Uterus (tissue), 4 donors: ENCODE data around the gene PEAK1. TPM values are rescaled to one million over a fixed set of nuclear protein-coding genes. Genes with fewer than 3 reads are reported as not detected.

Experiments used
- DNase-seq, 2 donors: peaks; one replicate each; pipeline ENCODE4 v3.0.0-alpha.2; 2019 to 2020
- H3K27ac ChIP-seq, 2 donors: fragments of 200-600 bp; sonication (generic); 1 replicate in 1 of 2; 2 replicates in 1 of 2; pipeline ENCODE4 v1.5.1; 2016 to 2018
- H3K27me3 ChIP-seq, 2 donors: fragments of 200-600 bp; sonication (generic); one replicate each; pipeline ENCODE4 v1.5.1; 2018 to 2019; ENCODE audit warnings: control low read depth in 1 of 2
- H3K36me3 ChIP-seq, 2 donors: fragments of 200-600 bp; sonication (generic); one replicate each; pipeline ENCODE4 v1.5.1; 2019; ENCODE audit warnings: control low read depth in 1 of 2
- H3K4me1 ChIP-seq, 2 donors: fragments of 200-600 bp; sonication (generic); one replicate each; pipeline ENCODE4 v1.5.1; 2018 to 2019; ENCODE audit warnings: control low read depth in 1 of 2
- H3K4me3 ChIP-seq, 2 donors: fragments of 200-600 bp; sonication (generic); 1 replicate in 1 of 2; 2 replicates in 1 of 2; pipeline ENCODE4 v1.5.1; 2018 to 2019; ENCODE audit warnings: mild to moderate bottlenecking in 1 of 2
- H3K9me3 ChIP-seq, 2 donors: fragments of 200-600 bp; sonication (generic); one replicate each; pipeline ENCODE4 v1.5.1; 2019; ENCODE audit warnings: control low read depth in 1 of 2
- POLR2A ChIP-seq, 2 donors: fragments of 450-650 bp; IDR thresholded peaks; one replicate each; pipeline ENCODE4 v1.6.1; 2016; ENCODE audit warnings: antibody characterized with exemption in 2 of 2, mild to moderate bottlenecking in 1 of 2, moderate library complexity in 1 of 2
- intact Hi-C: fragments of 100-400 bp; cut with DNase I; formaldehyde crosslinking; loops from one replicate; pipeline ENCODE4 v1.15.1; 2023; ENCODE audit warnings: low total_unique reads
- total RNA-seq, 4 donors: library from RNA; depleted of rRNA in 3 of 4; stranded (reverse); fragments of >200 nt in 3 of 4; gene quantifications; one replicate each; pipeline versions ENCODE4 v1.1.0 to v1.2.4, GENCODE V29; 2014 to 2023
- TF ChIP-seq, protein P1 (sequence below), 4 experiments: fragments of 200-600 bp in 2 of 4; fragments of 450-650 bp in 2 of 4; sonication (generic) in 2 of 4; IDR thresholded peaks; one replicate each; pipeline ENCODE4 v1.5.1; 2016 to 2019; ENCODE audit warnings: antibody characterized with exemption in 4 of 4, mild to moderate bottlenecking in 2 of 4, moderate library complexity in 1 of 4
- donor health status: DM: yes; HTN: yes; CAD: no.

Gene PEAK1
- total RNA-seq, 4 donors from 2014 or later, result 14.4 to 87.3 (median 43.5) TPM

DNA sequence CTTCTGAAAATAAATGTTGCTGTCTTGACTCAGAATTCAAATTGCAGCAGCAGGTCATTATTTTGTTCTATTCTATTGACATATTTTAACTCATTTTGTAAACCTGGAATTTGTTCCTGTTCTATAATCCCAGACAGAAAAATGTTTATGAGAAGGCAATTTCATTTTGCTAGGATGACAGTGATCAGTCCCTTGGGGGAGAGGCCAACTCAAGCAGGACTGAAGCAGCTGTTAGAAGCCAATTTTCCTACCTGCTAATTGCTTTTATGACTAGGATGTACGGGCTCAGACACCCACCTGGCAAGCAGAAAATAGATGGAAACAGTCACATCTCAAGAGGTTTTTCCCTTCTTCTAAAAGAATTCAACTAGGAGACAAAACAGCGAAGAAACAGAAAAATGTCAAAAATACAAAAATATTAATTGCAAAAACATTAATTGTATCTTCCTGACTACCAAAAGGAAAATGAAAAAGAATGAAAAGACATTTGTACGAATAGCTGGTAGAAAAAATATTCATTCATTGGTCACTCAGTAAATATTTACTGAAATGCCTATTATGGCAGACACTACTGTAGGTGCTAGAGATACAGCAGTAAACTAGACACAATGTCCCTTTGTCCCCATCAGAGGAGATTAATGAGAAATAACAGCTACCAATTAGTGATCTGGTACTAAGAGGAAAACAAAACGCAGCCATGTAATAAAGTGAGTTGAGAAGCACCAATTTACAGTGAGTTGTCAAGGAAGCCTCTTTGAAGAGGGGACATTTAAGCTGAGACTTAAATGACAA is 73.5 kb downstream of the PEAK1 start:
- TF ChIP-seq, protein P1, sequence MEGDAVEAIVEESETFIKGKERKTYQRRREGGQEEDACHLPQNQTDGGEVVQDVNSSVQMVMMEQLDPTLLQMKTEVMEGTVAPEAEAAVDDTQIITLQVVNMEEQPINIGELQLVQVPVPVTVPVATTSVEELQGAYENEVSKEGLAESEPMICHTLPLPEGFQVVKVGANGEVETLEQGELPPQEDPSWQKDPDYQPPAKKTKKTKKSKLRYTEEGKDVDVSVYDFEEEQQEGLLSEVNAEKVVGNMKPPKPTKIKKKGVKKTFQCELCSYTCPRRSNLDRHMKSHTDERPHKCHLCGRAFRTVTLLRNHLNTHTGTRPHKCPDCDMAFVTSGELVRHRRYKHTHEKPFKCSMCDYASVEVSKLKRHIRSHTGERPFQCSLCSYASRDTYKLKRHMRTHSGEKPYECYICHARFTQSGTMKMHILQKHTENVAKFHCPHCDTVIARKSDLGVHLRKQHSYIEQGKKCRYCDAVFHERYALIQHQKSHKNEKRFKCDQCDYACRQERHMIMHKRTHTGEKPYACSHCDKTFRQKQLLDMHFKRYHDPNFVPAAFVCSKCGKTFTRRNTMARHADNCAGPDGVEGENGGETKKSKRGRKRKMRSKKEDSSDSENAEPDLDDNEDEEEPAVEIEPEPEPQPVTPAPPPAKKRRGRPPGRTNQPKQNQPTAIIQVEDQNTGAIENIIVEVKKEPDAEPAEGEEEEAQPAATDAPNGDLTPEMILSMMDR (IDR thresholded peaks at IDR 0.05), result no peak
- TF ChIP-seq POLR2A (IDR thresholded peaks at IDR 0.05), result no peak
- Histone ChIP-seq H3K9me3 (no peaks in the 10 kb centered on the region), H3K27ac (no peak overlapping the region), H3K4me3 (no peak overlapping the region), H3K27me3 (no peaks in the 10 kb centered on the region), H3K36me3 (no peaks in the 10 kb centered on the region), H3K4me1 (no peaks in the 10 kb centered on the region)
- intact Hi-C loops, result no loop called here
- DNase-seq, result no peak

DNA sequence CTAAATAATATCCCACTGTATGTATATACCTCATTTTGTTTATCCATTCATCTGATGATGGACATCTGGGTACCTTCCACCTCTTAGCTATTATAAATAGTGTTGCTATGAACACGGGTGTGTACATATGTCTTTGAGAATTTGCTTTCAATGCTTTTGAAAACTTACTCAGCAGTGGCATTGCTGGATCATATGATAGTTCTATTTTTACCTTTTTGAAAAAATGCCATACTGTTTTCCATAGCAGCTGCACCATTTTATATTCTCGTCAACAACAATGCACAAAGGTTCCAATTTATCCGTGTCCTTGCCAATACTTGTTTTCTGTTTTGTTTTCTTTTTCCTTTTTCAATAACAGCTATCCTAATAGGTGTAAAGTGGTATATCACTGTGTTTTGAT is 77.1 kb downstream of the PEAK1 start:
- no peaks in the 10 kb centered on the region for H3K9me3 ChIP-seq
- H3K27me3 ChIP-seq, result no peaks in the 10 kb centered on the region
- H3K4me1 ChIP-seq, result no peaks in the 10 kb centered on the region
- intact Hi-C loops, result no loop called here
- TF ChIP-seq POLR2A (IDR thresholded peaks at IDR 0.05), result no peak
- TF ChIP-seq, protein P1 (IDR thresholded peaks at IDR 0.05), result no peak
- DNase-seq, result no peak
- no peak overlapping the region for H3K27ac ChIP-seq
- no peak overlapping the region for H3K4me3 ChIP-seq
- H3K36me3 ChIP-seq, result no peaks in the 10 kb centered on the region

DNA sequence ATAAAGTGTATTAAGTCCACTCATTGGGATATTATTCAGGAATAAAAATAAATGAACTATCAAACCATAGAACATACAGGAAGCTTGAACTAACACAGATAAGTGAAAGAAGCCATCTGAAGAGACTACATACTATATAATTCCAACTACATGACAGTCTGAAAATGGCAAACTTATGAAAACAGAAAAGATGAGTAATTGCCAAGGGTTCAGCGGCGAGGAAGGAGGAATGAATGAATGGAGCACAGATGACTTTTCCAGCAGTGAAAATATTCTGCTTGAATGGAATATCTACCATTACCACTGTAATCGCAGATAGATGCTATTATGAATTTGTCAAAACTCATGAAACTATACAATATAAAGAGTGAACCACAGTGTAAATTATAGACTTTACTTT is 79.7 kb downstream of the PEAK1 start:
- no peak overlapping the region for H3K4me3 ChIP-seq
- no peak for TF ChIP-seq POLR2A (IDR thresholded peaks at IDR 0.05)
- TF ChIP-seq, protein P1 (IDR thresholded peaks at IDR 0.05), result no peak
- H3K36me3 ChIP-seq, result no peaks in the 10 kb centered on the region
- H3K9me3 ChIP-seq, result no peaks in the 10 kb centered on the region
- DNase-seq, result no peak
- H3K27me3 ChIP-seq, result no peaks in the 10 kb centered on the region
- no peaks in the 10 kb centered on the region for H3K4me1 ChIP-seq
- intact Hi-C loops, result no loop called here
- no peak overlapping the region for H3K27ac ChIP-seq

DNA sequence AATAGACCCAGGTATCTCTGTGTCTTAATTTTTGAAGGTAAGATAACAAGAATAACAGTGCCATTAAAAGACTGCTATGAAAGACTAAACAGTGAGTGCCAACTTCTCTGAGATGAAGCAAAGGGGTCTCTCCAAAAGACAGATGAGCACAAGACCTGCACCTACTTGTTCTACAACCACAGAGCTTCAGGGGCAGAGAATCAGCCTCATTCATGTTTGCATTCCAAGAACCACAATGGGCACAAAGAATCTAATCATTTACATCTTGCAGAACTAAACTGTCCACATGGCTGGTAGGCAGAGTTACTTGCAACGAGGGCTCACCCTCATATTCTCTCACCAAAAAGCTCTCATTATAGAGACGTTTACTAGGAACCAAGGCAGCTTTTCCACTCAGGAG is 83.9 kb downstream of the PEAK1 start:
- Histone ChIP-seq H3K9me3 (no peaks in the 10 kb centered on the region), H3K27ac (no peak overlapping the region), H3K36me3 (no peaks in the 10 kb centered on the region), H3K27me3 (no peaks in the 10 kb centered on the region), H3K4me1 (no peaks in the 10 kb centered on the region), H3K4me3 (no peak overlapping the region)
- no peak for DNase-seq
- intact Hi-C loops, result no loop called here
- TF ChIP-seq, protein P1 (IDR thresholded peaks at IDR 0.05), result no peak
- no peak for TF ChIP-seq POLR2A (IDR thresholded peaks at IDR 0.05)

DNA sequence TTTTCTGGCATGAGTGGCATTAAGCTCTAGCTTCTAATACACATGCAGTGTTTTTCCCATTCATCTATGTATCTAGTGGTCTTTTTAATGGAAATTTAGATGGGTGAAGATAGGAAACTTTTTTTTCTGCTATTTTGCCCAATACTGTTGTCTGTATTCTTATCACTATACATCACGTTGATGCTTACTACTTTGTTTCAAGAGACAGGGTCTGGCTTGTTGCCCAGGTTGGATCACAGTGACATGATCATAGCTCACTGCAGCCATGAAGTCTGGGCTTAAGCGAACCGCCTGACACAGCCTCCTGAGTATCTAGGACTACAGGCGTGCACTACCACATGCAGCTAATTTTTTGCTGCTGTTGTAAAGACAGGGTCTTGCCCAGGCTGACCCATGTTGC is 84.6 kb downstream of the PEAK1 start:
- Histone ChIP-seq H3K36me3 (no peaks in the 10 kb centered on the region), H3K27me3 (no peaks in the 10 kb centered on the region), H3K27ac (no peak overlapping the region), H3K9me3 (no peaks in the 10 kb centered on the region), H3K4me1 (no peaks in the 10 kb centered on the region), H3K4me3 (no peak overlapping the region)
- TF ChIP-seq, protein P1 (IDR thresholded peaks at IDR 0.05), result no peak
- TF ChIP-seq POLR2A (IDR thresholded peaks at IDR 0.05), result no peak
- intact Hi-C loops, result no loop called here
- DNase-seq, result peak in 1 of 2 donors; percentile 19
